HG03060 (cell line): ENCODE data around the gene UBA5.
A peak's percentile ranks its signal among the peaks of the same experiment; 100 is the strongest.
"Not testable (repeated sequence)": the region's sequence is repeated elsewhere in the genome, so short reads cannot be mapped to it uniquely, and the experiment has no call there.

Source experiments
- ATAC-seq: cut with Tn5 transposase; IDR thresholded peaks from one replicate; pipeline ENCODE4 v1.9.1; 2021; ENCODE audit warnings: low read depth, moderate number of reproducible peaks; ENCODE audit not compliant: unreplicated experiment

The UBA5 gene

DNA sequence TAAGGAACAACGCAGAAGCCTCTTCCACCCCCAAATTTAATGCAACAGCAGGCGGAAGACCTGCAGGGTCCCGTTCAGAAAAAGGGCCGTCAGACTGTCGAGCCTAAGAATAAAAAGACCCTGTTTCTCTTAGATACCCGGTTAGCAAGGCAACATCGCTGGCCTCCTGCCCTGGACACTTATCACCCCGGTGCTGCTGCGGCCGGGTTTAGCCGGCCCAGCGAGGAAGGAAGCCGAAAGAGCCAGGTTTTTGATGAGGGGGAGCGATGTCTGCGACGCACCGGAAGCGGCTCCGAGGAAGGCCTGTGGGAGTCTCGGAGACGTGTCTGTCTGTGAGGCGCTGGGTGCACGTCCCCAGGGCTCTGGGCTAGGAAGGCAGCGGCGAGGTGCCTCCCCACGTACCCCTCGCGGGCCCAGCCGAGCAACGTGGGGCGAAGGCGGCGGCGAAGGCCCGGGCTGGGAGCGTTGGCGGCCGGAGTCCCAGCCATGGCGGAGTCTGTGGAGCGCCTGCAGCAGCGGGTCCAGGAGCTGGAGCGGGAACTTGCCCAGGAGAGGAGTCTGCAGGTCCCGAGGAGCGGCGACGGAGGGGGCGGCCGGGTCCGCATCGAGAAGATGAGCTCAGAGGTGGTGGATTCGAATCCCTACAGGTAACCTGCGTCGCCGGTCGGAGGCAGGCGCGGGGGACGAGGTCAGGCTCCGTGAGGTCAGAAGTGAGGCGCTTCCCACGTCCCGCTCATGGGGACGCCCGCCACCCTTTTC, at the start of gene UBA5:
Gene UBA5 (plus strand): TSS at position 278 of the 759 bp plus-strand sequence. CDS start 209 bp downstream, at position 487.
- peak; percentile 31 for ATAC-seq

GRCh38 chr3:132615301-132615700, 44.8 kb upstream of the UBA5 start:
- ATAC-seq = not testable (repeated sequence)

- ATAC-seq = no peak
These were observed 44.2 kb upstream of the UBA5 start for GRCh38 chr3:132615881-132616280.

- no peak for ATAC-seq
These were observed 43.3 kb upstream of the UBA5 start for GRCh38 chr3:132616780-132617179.

GRCh38 chr3:132622148-132622547, 38.0 kb upstream of the UBA5 start:
- no peak for ATAC-seq

- ATAC-seq = no peak
These were observed 37.4 kb upstream of the UBA5 start for GRCh38 chr3:132622761-132623160.

DNA sequence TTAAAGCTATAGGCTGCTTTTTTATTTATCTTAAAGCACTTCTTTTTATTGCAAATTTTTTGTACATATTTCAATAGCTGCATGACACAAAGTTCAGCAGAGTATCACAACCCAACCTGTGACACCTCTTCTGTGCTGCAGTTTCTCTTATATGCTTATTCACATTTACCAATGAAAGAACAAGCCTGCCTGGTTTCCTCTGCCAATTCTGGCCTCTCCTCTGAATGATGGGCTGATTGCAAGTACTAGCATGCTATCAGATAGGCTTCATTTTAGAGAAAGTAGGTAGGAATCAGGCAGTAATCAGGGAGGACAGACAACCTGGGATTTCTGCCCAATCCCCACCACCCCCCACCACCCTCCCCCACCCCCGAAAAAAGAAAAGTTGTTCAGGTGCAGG, 36.5 kb upstream of the UBA5 start:
- no peak for ATAC-seq

DNA sequence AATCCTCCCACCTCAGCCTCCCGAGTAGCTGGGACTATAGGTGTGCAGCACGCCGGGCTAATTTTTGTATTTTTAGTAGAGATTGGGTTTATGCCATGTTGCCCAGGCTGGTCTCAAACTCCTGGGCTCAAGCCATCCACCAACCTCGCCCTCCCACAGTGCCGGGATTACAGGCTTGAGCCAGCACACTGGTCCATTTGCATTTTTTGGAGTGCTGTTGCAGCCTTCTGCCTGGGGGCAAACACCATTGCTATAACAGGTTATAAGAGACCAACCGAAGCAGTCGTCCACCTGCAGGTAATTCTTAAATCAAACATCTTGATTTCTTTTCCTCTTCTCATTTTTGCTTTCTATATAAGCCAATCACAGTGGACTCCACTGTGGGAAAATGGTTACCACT, 35.3 kb upstream of the UBA5 start:
- ATAC-seq = no peak

DNA sequence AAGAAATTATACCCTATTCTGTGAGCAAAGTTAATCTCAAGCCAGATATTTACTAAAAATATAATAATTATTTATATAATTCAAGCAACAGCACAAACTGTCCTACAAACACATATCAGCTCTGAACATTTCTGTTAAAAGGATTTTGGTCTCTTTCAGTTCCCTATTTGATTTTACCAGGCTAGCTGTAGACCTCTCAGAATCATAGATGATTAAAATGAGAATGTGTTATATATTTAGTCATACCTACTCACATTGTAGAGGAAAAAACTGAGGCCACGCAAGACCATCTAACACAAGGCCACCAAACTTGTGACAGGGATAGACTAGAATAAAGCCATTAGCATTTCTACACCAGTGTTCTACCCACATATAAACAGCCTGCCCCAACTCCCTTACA, 34.5 kb upstream of the UBA5 start:
- ATAC-seq = peak; percentile 65

DNA sequence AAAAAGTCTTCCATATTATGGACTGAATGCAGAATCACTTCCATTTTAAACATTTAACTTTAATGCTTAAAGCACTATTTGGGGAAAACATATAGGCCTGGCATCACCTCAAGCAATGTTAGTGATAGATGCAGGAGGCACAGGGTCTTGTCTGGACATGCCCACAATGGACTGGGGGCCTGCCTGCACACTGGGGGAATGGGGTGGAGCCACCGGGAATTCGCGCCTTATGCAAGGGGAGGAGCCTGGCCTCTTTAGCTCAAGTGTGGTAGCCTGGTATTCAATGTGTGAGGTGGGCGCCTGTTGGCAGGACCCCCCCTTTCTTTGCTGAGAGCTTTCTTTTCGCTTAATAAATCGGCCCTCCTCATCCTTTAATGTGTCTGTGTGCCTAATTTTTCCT, 33.2 kb upstream of the UBA5 start:
- ATAC-seq = no peak

DNA sequence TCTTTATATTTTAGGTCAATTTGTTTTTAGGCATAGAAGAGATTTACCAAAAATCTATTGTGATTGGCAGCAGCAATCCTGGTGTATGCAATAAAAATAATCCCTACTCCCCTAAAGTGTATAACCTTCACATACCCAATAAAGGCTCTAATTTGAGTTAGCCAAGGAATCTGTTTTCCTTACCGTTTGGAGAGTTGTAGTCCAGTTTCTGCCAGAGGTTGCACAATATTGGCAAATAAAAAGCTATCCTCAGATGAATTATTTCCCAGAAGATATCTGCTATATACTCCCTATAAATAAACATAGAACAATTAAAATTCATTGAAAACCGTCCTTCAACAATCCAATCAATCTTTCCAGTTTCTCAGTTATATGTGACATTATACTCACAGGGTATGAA, 32.0 kb upstream of the UBA5 start:
- ATAC-seq = no peak

- ATAC-seq = no peak
These were observed 30.2 kb upstream of the UBA5 start for GRCh38 chr3:132629928-132630327.

GRCh38 chr3:132630612-132631011, 29.5 kb upstream of the UBA5 start:
- ATAC-seq = no peak

- no peak for ATAC-seq
These were observed 25.1 kb upstream of the UBA5 start for GRCh38 chr3:132635052-132635451.

GRCh38 chr3:132637590-132637989, 22.5 kb upstream of the UBA5 start:
- no peak for ATAC-seq

- ATAC-seq = no peak
These were observed 21.4 kb upstream of the UBA5 start for GRCh38 chr3:132638706-132639105.

DNA sequence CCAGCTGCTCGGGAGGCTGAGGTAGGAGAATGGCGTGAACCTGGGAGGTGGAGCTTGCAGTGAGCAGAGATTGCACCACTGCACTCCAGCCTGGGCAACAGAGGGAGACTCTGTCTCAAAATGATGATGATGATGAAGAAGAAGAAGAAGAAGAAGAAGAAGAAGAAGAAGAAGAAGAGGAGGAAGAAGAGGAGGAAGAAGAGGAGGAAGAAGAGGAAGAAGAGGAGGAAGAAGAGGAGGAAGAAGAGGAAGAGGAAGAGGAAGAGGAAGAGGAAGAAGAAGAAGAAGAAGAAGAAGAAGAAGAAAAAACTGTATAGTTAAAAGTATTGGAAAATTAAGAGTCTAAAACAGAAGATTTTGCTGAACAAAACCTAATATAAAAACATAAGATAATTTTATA, 18.7 kb upstream of the UBA5 start:
- not testable (repeated sequence) for ATAC-seq

DNA sequence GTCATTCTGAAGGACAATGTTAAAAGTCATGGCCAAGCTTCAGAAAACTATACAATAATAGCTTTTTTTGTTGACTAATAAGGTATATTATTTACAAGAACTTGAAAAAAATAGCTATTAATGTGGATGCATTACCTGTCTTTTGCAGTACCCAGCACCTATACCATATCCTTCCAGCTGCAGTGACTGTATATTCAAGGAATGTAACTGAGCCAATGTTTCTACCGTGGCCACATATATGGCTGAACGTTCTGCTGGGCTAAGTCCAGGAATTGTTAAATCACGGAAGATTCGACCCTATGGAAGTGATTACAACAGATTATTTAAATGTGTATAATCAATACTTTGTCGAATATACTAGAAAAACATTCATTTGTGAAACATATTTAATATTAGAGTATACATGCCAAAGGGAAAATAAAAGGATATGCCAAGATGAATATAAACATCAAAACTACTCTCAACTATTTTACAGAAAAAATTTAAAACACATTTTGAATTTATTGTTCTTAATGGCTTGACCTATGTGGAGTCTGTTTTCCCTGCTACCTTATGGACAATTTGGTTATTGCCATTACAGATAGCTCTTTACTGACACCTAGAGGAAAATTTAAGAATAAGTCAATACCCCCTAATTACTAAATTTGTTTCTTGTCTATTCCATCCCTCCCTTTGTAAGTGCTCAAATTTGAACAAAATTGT, 18.1 kb upstream of the UBA5 start:
- no peak for ATAC-seq

DNA sequence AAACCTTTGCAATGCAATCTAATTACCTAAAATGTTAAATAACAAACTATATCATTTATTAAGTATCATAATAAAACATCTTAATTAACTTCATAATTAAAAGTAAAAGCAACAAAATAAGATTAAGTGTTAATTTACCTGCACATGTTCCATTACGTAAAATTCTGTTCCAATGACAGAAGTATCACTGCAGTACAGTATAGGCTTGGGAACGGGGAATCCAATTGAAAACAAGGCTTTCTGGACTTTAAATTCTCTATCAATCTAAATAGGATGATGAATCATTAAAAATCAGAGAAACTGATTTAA, 17.6 kb upstream of the UBA5 start:
- ATAC-seq = no peak

DNA sequence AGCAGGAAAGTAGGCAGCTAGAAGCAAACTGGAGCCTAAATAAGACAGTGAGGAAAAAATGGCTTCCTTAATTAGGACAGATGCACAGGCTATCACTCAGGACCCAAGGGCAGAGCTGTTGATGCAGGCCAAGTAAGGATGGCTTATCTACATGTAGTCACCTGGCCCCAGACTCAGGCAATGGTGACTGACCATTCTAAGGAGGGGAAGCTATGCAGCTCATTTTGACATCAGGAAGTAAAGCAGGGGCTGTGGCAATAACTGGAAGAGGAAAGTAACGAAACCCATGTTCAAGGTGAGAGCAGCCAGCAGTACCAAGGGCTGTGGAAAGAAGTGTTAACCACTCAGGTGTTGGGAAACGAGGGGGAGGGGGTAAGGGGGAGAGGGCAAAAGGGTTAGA, 16.8 kb upstream of the UBA5 start:
- no peak for ATAC-seq

DNA sequence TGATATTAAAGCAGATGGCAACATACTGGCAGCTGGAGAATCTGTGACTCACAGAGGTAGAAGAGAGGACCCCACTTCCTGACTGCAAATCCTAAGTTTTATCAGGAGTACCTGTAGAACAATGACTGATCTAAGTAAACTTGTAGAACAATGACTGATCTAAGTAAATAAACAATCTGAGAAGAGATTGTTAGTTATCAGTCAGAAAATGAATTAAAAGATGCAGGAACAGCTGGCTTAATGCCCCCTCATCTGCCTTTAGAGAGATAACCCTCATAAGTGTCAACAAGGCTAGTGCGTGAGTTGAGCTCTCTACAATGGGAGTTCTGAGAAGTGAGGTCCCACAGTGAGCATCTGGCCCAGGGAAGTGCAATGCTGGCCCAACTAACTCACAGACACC, 15.1 kb upstream of the UBA5 start:
- no peak for ATAC-seq

- ATAC-seq = no peak
These were observed 10.0 kb upstream of the UBA5 start for GRCh38 chr3:132650153-132650552.
